ENCODE data around the gene SLC6A20. TPM values are rescaled to one million over a fixed set of nuclear protein-coding genes. Genes with fewer than 3 reads are reported as not detected.

SLC6A20 gene
- total and polyA plus RNA-seq, 2 of the 13 experiments (the other 11 are each of a cell fraction or from before 2014, with no cell fraction given) = not detected

DNA sequence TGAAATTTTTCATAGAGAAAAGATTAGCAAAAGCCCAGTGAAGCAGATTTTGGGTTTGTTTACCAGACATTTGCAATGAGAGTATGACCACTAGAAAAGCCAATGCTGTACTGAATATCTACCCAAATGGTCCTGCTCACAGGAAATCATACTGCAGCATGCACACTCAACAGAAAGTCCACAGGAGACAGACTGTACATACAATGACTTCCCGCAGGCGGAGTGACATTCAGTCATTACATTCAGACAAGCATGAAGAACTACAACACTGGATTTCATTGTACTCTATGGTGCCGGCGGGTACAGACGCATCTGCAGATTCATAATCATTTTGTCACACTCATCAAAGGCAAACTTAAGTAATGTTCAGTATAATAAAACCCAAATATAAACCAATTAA, 33.8 kb upstream of the SLC6A20 start:
- BruUV-seq (replicated peaks) = no TSS peak
- ChIA-PET CTCF (ENCODE audit: low intra/inter-chr PET ratio, low total read pairs) (no interaction called here), POLR2A (no interaction called here)
- no peak overlapping the region for H3K4me2 ChIP-seq (ENCODE audit: low read depth, low read length)
- no peaks in the 10 kb centered on the region for H3K4me1 ChIP-seq (ENCODE audit: insufficient read depth, low read length)
- no peak for ATAC-seq
- 93% methylated on average over 5 of the region's 5 CpGs for WGBS (ENCODE audit: low lambda C conversion rate)
- no peak for FAIRE-seq
- no peaks in the 10 kb centered on the region for H4K20me1 ChIP-seq (ENCODE audit: insufficient read depth, low read length)
- H2AFZ ChIP-seq (ENCODE audit: low read length) = no peak overlapping the region
- H3K4me3 ChIP-seq (replicated peaks in 1 of 3; ENCODE audit: insufficient read depth in 1 of 3, low read depth in 2 of 3, low read length in 3 of 3) = no peak overlapping the region
- no peaks in the 10 kb centered on the region for H3K9me3 ChIP-seq (ENCODE audit: low read length)
- H3K9ac ChIP-seq (ENCODE audit: insufficient read depth, low read depth, low read length) = no peak overlapping the region
- no peak for DNase-seq (ENCODE audit: low spot score)
- H3K27ac ChIP-seq (ENCODE audit: extremely low read length, insufficient read depth, low read length) = no peak overlapping the region
- TF ChIP-seq CREB1 (IDR thresholded peaks at IDR 0.05) (no peak), CREB1 (CRISPR knock-in tag; IDR thresholded peaks at IDR 0.05) (no peak), ZNF841 (CRISPR knock-in tag; IDR thresholded peaks at IDR 0.05; ENCODE audit: borderline replicate concordance) (no peak), ZNF530 (CRISPR knock-in tag; IDR thresholded peaks at IDR 0.05; ENCODE audit: low read depth) (no peak), ATRX (CRISPR knock-in tag; IDR thresholded peaks at IDR 0.05; ENCODE audit: borderline replicate concordance) (no peak), HNRNPUL1 (IDR thresholded peaks at IDR 0.05; ENCODE audit: low read depth, low read length) (no peak), HNF1B (CRISPR knock-in tag; IDR thresholded peaks at IDR 0.05) (no peak), NR1H2 (CRISPR knock-in tag; IDR thresholded peaks at IDR 0.05; ENCODE audit: borderline replicate concordance, low read depth) (no peak), ZNF816 (CRISPR knock-in tag; IDR thresholded peaks at IDR 0.05; ENCODE audit: borderline replicate concordance) (no peak), CBFB (CRISPR knock-in tag; IDR thresholded peaks at IDR 0.05) (no peak), ZNF761 (CRISPR knock-in tag; conservative IDR thresholded peaks at IDR 0.05) (no peak), TRIM24 (CRISPR knock-in tag; IDR thresholded peaks at IDR 0.05) (no peak), POGK (CRISPR knock-in tag; conservative IDR thresholded peaks at IDR 0.05) (no peak), ZNF124 (CRISPR knock-in tag; IDR thresholded peaks at IDR 0.05) (no peak), ZKSCAN1 (IDR thresholded peaks at IDR 0.05; ENCODE audit: low read length) (no peak), SRY (CRISPR knock-in tag; IDR thresholded peaks at IDR 0.05) (no peak)
- in situ Hi-C loops (cut with HindIII; ENCODE audit: extremely low pct_ligation_motif_present, low pct_unique_long_range_greater_than_20kb) (no loop called here), intact Hi-C loops (cut with micrococcal nuclease; ENCODE audit: unreplicated experiment) (no loop called here)
- H3K36me3 ChIP-seq (replicated peaks in 1 of 2; ENCODE audit: control insufficient read depth in 1 of 2, insufficient read depth in 2 of 2, low read length in 2 of 2) = peaks cover 7 to 46% of the 10 kb centered on the region in 2 experiments; a peak in 4 of 5 replicates
- H3K79me2 ChIP-seq (ENCODE audit: insufficient read depth, low read length) = no peaks in the 10 kb centered on the region
- H3K27me3 ChIP-seq (ENCODE audit: control insufficient read depth in 1 of 2, insufficient read depth in 2 of 2, low read length in 2 of 2) = no peaks in the 10 kb centered on the region
